Prostate gland (tissue), 2 donors: ENCODE measurements around the gene GMPS.

Source experiments
- CTCF ChIP-seq, 4 experiments: fragments of 200-600 bp in 2 of 4; fragments of 450-650 bp in 2 of 4; sonication (generic) in 2 of 4; IDR thresholded peaks; 1 replicate in 3 of 4; 2 replicates in 1 of 4; pipeline ENCODE4 v1.5.1; 2016 to 2019; ENCODE audit warnings: antibody characterized with exemption in 4 of 4, mild to moderate bottlenecking in 2 of 4, moderate library complexity in 2 of 4
- POLR2AphosphoS5 ChIP-seq: sonication (generic); formaldehyde crosslinking; IDR thresholded peaks from one replicate; pipeline ENCODE4 v1.6.1; 2017; ENCODE audit warnings: antibody characterized with exemption

DNA sequence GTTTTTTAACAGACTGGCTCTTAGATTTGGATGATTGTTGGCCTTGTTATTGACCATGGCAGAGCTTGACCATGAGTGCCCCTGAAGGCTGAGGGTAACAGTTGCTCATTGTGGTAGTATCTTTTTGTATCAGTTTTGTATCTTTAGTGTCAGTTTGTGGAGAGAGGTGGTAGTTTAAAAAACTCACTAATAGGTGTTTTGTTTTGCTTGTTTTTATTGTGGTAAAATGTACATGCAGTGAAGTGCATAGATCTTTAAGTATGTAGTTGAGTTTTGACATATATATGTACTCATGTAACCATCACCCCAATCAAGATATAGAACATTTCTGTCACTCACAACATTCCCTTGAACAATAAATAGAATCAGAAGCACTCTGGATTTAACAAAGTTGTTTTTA, 9.8 kb downstream of the GMPS start:
- TF ChIP-seq CTCF (IDR thresholded peaks at IDR 0.05) (no peak), POLR2AphosphoS5 (no peak)
